Measurements from ENCODE around the gene KBTBD7. TPM values are rescaled to one million over a fixed set of nuclear protein-coding genes. Genes with fewer than 3 reads are reported as not detected.

Gene KBTBD7
- total and polyA plus RNA-seq, 2 of the 8 experiments (the other 6 are each of a cell fraction or from before 2014, with no cell fraction given) = 10.2 to 17.4 TPM

DNA sequence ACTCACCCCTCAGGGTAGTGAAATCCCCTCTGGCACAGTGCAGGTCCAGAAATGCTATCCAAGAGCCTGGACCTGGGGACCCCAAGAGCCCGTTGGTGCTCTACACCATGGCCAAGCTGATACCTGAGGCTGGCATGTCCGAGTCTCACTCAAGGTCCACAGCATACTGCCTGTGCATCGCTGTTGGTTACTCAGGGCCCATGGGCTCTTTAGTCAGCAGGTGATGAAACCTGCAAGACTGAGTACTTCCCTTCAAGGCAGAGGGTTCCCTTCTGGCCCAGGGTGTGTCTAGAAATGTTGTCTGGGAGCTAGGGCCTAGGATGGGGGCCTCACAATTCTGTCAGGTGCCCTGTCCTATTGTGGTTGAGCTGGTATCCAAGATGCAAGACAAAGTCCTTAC is 19.6 kb upstream of the KBTBD7 start:
- Histone ChIP-seq H3K18ac (ENCODE audit: extremely low read depth, low read length) (no peak overlapping the region), H3K79me1 (ENCODE audit: low read depth, low read length) (no peaks in the 10 kb centered on the region), H3K27ac (ENCODE audit: low read depth, low read length) (no peak overlapping the region), H3K27me3 (replicated peaks in 1 of 4; ENCODE audit: control insufficient read depth in 3 of 4, extremely low read depth in 1 of 4, insufficient read depth in 3 of 4, low read length in 3 of 4) (no peaks in the 10 kb centered on the region), H2AK5ac (ENCODE audit: low read depth, low read length) (no peak overlapping the region), H2BK5ac (ENCODE audit: low read depth, low read length) (no peak overlapping the region; the same call in 1 of the 2 replicates), H3K56ac (replicated peaks; ENCODE audit: insufficient read length, low read depth, low read length) (no peak overlapping the region), H3K4me2 (ENCODE audit: insufficient read depth in 1 of 2, low read depth in 2 of 2, low read length in 2 of 2) (no peak overlapping the region), H3K79me2 (ENCODE audit: control insufficient read depth in 1 of 2, insufficient read depth in 2 of 2, low read length in 2 of 2) (no peaks in the 10 kb centered on the region), H3K14ac (ENCODE audit: insufficient read length) (no peak overlapping the region), H3K23ac (ENCODE audit: insufficient read length) (no peak overlapping the region), H3K23me2 (ENCODE audit: low read depth, low read length) (no peaks in the 10 kb centered on the region), H3K36me3 (ENCODE audit: control insufficient read depth in 2 of 4, insufficient read depth in 4 of 4, low read length in 3 of 4) (no peaks in the 10 kb centered on the region), H2BK15ac (ENCODE audit: low read length) (no peak overlapping the region), H3K4me3 (ENCODE audit: extremely low read depth in 1 of 4, insufficient read depth in 2 of 4, low read depth in 3 of 4, low read length in 4 of 4) (no peak overlapping the region), H3K9ac (replicated peaks in 1 of 4; ENCODE audit: extremely low read depth in 1 of 4, low read depth in 3 of 4, low read length in 3 of 4) (no peak overlapping the region), H2BK120ac (replicated peaks; ENCODE audit: low read depth, low read length) (no peak overlapping the region), H3K4ac (replicated peaks; ENCODE audit: insufficient read length, low read depth, low read length) (no peak overlapping the region), H4K5ac (ENCODE audit: insufficient read length, low read depth, low read length) (no peak overlapping the region), H3K9me3 (ENCODE audit: insufficient read depth in 2 of 2, low read depth in 1 of 2, low read length in 1 of 2) (peaks cover 0 to 8% of the 10 kb centered on the region in 2 experiments; a peak in 1 of 4 replicates), H4K91ac (replicated peaks; ENCODE audit: insufficient read length, low read length) (no peak overlapping the region), H3K4me1 (replicated peaks in 1 of 4; ENCODE audit: control insufficient read depth in 3 of 4, insufficient read depth in 4 of 4, low read length in 3 of 4) (no peaks in the 10 kb centered on the region), H2BK20ac (ENCODE audit: low read length) (no peak overlapping the region), H2AFZ (ENCODE audit: low read length) (no peak overlapping the region), H4K8ac (ENCODE audit: extremely low read depth, insufficient read depth, low read length) (no peak overlapping the region), H4K20me1 (replicated peaks in 1 of 2; ENCODE audit: control insufficient read depth in 1 of 2, insufficient read depth in 2 of 2, low read length in 2 of 2) (no peaks in the 10 kb centered on the region), H2BK12ac (ENCODE audit: low read depth, low read length) (no peak overlapping the region)
- no peak for DNase-seq (ENCODE audit: low read depth in 1 of 2, low spot score in 2 of 2)
- POLR2A ChIA-PET (ENCODE audit: partially characterized antibody) = no interaction called here
- no peak for TF ChIP-seq JUND (IDR thresholded peaks at IDR 0.05; ENCODE audit: low read length)
- no peak for TF ChIP-seq SP1 (IDR thresholded peaks at IDR 0.05; ENCODE audit: low read depth, low read length)
- TF ChIP-seq NRF1 (IDR thresholded peaks at IDR 0.05; ENCODE audit: low read depth, low read length) = no peak
- no peak for TF ChIP-seq HDAC2 (IDR thresholded peaks at IDR 0.05; ENCODE audit: borderline replicate concordance in 1 of 2, low read depth in 2 of 2, low read length in 2 of 2)
- TF ChIP-seq SP2 (IDR thresholded peaks at IDR 0.05; ENCODE audit: low read length) = no peak
- TF ChIP-seq SUZ12 (IDR thresholded peaks at IDR 0.05; ENCODE audit: low read length) = no peak
- TF ChIP-seq NANOG (IDR thresholded peaks at IDR 0.05; ENCODE audit: insufficient read depth, low read depth, low read length, poor library complexity, severe bottlenecking) = no peak
- TF ChIP-seq SRF (IDR thresholded peaks at IDR 0.05; ENCODE audit: low read depth, low read length) = no peak
- TF ChIP-seq ATF2 (IDR thresholded peaks at IDR 0.05; ENCODE audit: low read length) = no peak
- no peak for TF ChIP-seq TAF1 (IDR thresholded peaks at IDR 0.05; ENCODE audit: low read depth, low read length)
- CTCF ChIA-PET (ENCODE audit: partially characterized antibody) = interaction anchor here (0.9 to 1.6 kb wide), 2 partner anchors 17 to 160 kb away, joined by 3 to 6 read pairs; no protein-coding TSS in a partner anchor
- no peak for FAIRE-seq
- 61% methylated on average over 3 of the region's 3 CpGs; no CpG with 5 or more reads in 1 of the 2 experiments for WGBS, 2 experiments (ENCODE audit: extremely low coverage in 1 of 2, insufficient coverage in 1 of 2, insufficient read length in 1 of 2, insufficient replicate concordance in 2 of 2, low coverage in 1 of 2, low lambda C conversion rate in 2 of 2, missing lambda C conversion rate in 1 of 2)
